GM21526 (cell line): Measurements from ENCODE around the gene DSCAML1.

Source experiments
- ATAC-seq: cut with Tn5 transposase; IDR thresholded peaks from one replicate; pipeline ENCODE4 v1.9.1; 2021; ENCODE audit warnings: moderate library complexity; ENCODE audit not compliant: unreplicated experiment, low FRiP score

Gene DSCAML1

DNA sequence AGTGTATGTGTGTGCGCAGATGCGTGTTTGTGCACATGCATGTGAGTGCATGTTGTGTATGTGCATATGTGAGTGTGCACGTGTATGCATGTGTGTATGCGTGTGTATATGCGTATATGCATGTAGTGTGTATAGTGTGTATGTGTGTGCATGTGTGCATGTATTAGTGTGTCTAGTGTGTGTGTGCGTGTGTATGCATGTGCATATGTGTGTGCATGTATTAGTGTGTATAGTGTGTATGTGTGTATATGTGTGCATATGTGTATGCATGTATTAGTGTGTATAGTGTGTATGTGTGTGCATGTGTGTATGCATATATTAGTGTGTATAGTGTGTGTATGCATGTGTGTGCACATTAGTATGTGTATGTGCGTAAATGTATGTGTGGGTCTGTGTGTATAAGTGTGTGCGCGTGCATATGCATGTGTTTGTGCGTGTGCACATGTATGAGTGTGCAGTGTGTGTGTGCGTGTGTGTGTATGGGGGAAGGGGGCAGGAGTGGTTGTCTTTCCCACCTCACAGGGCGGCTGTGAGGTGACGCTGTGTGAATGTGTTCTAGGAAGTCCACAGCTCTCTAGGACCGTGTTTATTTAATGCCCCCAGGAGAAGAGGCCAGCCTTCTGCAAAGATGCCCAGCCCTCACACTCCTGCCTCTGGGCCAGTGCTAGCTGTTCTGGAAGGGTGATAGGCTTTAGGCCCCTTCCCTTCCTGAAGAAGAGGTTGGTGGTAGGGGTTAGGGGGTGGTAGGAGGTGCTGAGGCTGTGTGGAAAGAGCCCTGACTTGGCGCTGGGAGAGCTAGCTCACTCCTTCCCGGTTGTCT lies 354.8 kb downstream of the DSCAML1 start:
- no peak for ATAC-seq

GRCh38 chr11:117441146-117441975 lies 355.7 kb downstream of the DSCAML1 start:
- no peak for ATAC-seq

DNA sequence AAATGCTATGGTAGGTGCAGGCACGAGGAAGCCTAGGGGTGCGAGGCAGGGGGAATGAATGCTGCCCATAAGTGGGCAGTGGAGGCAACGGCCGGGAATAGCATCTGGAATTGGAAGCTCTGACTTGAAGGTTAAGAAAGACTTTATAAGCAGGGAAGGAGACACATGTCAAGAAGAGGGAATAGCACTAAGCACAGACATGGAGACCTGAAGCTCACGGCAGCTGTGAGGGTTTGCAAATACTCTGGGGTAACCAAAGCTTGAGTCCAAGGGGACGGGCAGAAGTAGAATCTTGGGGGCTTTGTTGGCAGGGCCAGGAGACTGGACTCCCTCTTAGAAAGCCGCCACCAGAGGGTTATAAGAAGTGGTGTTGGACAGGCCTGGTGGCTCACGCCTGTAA lies 356.8 kb downstream of the DSCAML1 start:
- ATAC-seq: no peak

DNA sequence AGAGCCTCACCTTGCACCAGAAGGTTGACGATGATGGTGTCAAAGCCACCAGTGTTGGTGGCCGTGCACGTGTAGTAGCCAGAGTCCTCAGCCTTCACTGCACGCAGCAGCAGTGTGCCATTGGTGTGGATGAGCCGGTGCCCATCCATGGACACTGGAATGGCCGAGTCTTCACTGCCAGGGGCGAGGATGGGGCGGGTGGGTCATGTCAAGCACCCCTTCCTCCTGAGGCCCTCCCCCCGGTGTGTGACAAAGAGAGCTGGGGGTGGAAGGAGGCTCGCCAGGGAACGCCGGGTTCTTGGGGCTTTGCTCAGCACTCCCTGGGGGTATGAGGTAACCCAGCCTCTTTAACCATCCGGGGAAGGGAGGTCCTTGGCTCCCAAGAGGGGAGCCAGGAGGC lies 357.8 kb downstream of the DSCAML1 start:
- ATAC-seq: no peak

- no peak for ATAC-seq
Measured at GRCh38 chr11:117438371-117439000, 358.5 kb downstream of the DSCAML1 start.

GRCh38 chr11:117437791-117438130 lies 359.3 kb downstream of the DSCAML1 start:
- ATAC-seq: no peak

- no peak for ATAC-seq
Measured at GRCh38 chr11:117437041-117437790, 359.8 kb downstream of the DSCAML1 start.

DNA sequence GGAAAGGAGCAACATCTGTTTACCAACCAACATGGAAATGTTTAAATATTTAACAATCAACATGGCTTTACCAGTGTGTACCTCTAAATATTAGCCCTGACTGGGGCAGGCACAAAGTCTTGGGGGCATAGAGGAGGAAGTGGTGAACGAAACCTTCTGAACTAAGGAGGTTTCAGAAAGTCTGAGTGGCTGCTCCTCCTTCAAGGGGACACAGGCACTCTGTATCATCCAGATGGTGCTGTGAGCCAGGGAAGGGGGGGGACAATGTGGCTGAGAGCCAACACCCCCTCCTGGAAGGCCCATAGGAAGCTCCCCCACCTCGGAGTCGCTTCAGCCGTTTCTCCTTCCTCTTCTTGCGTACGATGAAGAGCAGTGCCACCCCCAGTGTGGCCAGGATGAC lies 361.7 kb downstream of the DSCAML1 start:
- no peak for ATAC-seq

- no peak for ATAC-seq
Measured at GRCh38 chr11:117434481-117434880, 362.5 kb downstream of the DSCAML1 start.

DNA sequence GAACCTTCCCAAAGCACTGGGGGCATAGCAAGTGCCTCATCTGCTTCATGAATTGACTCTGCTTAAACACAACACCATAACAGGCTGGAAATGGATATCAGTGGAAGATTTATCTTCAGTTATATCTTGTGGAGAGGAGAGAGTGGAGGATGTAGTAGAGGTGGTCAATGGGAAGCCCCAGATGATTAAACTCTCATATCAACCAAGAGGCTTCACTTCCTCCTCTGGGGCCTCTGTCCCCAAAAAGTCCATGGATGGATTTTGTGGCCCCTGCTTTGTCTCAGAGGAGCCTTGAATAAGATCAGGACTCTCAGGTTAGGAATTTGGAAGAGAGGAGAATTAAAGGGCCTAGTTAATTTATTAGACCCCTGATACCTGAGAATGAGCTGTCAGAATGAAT lies 363.3 kb downstream of the DSCAML1 start:
- ATAC-seq: no peak

- ATAC-seq: no peak
Measured at GRCh38 chr11:117431436-117431835, 365.6 kb downstream of the DSCAML1 start.

- no peak for ATAC-seq
Measured at GRCh38 chr11:117430293-117430955, 366.6 kb downstream of the DSCAML1 start.

DNA sequence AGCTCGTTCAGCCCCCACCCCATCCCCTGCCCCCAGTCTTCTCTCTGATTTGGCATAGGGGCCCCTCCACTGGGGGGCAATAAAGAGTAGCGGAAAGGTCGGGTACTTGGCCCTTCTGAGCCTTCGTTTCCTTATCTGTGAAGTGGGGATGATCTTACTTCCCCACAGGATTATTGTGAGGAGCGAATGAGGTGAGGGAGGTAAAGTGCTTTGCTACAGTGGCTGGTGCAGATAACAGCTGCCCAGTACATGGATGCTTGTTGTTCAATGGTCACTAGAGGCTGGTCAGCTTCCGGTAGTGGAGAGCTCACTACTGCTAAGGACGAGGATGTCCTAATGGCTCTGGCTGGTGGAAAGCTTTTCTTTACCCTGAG lies 368.2 kb downstream of the DSCAML1 start:
- ATAC-seq: no peak

- no peak for ATAC-seq
Measured at GRCh38 chr11:117428186-117428855, 368.7 kb downstream of the DSCAML1 start.

GRCh38 chr11:117427356-117427874 lies 369.6 kb downstream of the DSCAML1 start:
- ATAC-seq: no peak

- no peak for ATAC-seq
Measured at GRCh38 chr11:117426941-117427340, 370.1 kb downstream of the DSCAML1 start.

GRCh38 chr11:117426297-117426685 lies 370.7 kb downstream of the DSCAML1 start:
- ATAC-seq: no peak

DNA sequence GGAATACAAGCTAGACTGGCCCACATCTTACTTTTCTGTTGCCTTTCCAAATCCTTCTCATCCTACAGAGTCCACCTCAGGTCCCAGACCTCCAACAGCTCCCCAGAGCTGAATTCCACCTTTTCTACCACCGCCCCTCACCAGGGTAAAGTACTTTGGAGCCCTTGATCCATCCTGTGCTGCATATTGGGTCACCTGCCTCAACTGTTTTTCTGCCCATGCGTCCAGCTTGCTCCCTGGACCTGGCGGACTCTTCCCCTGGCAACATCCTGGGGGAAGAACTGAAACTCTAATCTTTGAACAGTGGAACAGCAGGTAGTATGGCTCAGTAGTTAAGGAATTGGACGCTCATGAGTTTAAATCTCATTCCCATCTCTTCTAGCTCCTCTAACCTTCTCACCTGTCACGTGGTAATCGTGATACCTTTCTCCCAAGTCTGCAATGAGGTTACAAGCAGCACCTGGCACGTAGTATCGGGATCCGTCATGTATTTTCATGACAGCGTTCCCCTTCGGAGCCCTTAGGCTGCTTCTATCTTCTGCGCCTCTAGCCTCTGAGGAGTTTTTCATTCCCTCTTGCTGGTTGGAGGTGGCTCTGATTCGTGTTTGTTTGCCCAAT lies 371.2 kb downstream of the DSCAML1 start:
- ATAC-seq: no peak

GRCh38 chr11:117424781-117425180 lies 372.2 kb downstream of the DSCAML1 start:
- no peak for ATAC-seq
